GM18498 (cell line): ENCODE data around the gene CAMTA1.

Source experiments
- ATAC-seq: cut with Tn5 transposase; IDR thresholded peaks from one replicate; pipeline ENCODE4 v1.9.1; 2021; ENCODE audit warnings: mild to moderate bottlenecking, moderate library complexity; ENCODE audit not compliant: unreplicated experiment

The CAMTA1 gene

DNA sequence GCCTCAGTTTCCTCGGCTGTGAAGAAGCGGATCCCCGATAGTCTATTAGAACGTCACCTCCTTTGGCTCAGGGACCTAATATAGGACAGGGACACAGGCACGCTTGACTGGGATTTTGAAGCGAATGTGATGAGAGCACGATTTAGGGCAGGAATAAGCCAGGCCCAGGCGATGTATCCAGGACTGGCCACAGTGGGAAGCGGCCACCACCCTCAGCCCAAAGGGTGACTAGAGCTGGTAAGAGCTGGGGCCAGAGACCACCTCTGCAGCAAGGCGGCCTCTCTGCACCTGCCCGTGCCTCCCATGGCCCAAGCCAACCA is 885.9 kb downstream of the CAMTA1 start:
- no peak for ATAC-seq

DNA sequence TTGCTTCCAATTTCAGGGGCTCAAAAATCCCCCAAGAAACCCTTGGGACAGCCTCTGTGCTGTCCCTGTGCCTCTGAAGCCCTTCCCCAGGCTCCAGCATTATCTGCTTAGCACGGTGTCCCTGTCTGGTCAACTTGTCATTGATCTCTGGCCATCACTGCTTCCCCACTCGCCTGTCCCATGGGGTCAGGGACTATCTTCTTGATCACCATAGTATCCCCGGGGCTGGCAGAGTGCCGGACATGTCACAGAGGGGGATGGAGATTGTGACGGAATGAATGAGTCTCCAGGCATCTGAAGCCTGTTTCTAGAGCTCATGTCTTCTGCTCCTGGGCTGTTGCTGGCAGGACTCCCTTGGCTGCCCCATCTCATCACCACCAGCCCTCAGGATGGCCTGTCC is 886.4 kb downstream of the CAMTA1 start:
- no peak for ATAC-seq

- no peak for ATAC-seq
Observed at GRCh38 chr1:7672864-7673263, 887.6 kb downstream of the CAMTA1 start.

GRCh38 chr1:7674972-7675371 is 889.7 kb downstream of the CAMTA1 start:
- ATAC-seq = no peak

- no peak for ATAC-seq
Observed at GRCh38 chr1:7675431-7676273, 890.4 kb downstream of the CAMTA1 start.

DNA sequence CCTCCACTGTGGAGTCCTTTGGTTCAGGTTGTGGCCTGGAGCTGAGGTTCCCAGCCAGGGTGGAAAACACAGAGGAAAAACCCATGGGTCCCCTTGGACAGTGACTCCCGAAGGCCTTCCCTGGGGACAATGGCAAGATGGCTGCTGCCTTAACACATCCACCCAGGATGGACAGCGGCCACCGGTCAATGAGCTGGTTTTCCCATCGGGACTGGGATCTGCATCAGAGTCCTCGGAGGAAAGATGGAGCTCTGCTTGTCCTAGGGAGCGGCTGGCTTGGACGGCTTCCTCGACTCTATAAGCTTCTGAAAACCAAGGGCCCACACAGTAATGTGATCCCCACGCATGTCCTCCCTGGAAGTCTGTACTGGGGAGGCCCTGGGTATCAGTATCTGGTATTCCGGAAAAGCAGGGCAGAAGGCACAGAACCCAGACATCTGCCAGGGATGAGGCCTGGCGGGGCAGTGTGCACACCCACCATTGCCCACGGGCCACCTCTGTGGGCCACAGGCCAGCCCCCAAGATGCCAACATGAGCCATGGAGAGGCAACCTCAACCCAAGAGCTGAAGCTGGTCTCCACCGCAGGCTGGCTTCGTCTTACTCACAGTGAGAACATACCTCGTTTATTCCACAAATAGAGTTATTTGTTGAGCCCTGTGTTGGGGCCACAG is 891.2 kb downstream of the CAMTA1 start:
- no peak for ATAC-seq

- ATAC-seq = no peak
Observed at GRCh38 chr1:7677111-7677510, 891.9 kb downstream of the CAMTA1 start.

- no peak for ATAC-seq
Observed at GRCh38 chr1:7677815-7678214, 892.6 kb downstream of the CAMTA1 start.

- no peak for ATAC-seq
Observed at GRCh38 chr1:7678491-7679158, 893.4 kb downstream of the CAMTA1 start.

DNA sequence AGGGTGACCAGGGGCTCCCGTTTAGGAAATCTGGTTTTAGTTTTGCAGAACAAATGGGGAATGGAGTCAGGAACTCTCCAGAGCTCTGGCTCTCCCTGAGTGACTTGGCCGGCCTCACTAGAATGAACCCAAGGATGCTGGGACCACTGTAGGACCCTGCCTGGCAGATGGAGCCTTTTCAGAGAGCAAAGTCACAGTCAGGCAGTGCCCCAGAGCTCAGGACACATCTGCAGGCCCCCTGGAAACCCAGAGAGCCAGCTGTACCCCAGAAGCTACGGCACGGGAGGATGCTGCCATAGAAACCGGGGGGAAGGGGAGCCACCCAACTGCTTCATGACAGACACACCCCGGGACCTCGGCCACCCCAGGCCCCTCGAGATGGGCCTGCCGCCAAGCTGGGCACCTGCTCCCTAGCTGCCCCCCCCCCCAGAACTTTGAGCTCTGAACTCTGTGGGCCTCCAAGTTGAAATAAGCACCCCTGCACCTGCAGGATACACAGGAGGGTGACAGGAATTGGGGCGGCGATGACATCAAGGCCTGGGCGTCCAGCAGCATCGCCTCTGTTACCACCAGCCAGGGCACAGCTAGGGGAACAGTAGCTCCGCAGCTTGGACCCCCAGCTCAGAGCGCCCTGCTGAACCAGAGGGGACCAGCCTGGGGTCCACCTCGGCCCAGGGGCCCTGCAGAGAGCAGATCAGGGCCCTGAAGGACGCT is 894.1 kb downstream of the CAMTA1 start:
- ATAC-seq = no peak

DNA sequence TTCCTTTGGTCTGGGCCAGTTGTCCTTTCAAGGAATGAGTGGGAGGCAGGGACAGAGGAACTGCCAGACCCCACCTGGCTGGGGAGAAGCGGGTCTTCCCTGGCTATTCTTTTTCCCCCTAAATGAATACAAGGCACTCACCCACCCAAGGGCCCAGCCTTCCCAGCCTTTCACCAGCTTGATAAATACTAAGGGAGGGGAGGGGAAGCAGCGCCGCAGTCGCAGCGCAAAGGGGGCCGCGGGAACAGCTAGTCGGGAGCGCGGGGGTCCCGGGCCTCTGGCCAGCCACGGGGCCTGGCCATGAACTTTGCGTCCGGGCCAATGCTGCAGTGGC is 894.6 kb downstream of the CAMTA1 start:
- ATAC-seq = no peak

DNA sequence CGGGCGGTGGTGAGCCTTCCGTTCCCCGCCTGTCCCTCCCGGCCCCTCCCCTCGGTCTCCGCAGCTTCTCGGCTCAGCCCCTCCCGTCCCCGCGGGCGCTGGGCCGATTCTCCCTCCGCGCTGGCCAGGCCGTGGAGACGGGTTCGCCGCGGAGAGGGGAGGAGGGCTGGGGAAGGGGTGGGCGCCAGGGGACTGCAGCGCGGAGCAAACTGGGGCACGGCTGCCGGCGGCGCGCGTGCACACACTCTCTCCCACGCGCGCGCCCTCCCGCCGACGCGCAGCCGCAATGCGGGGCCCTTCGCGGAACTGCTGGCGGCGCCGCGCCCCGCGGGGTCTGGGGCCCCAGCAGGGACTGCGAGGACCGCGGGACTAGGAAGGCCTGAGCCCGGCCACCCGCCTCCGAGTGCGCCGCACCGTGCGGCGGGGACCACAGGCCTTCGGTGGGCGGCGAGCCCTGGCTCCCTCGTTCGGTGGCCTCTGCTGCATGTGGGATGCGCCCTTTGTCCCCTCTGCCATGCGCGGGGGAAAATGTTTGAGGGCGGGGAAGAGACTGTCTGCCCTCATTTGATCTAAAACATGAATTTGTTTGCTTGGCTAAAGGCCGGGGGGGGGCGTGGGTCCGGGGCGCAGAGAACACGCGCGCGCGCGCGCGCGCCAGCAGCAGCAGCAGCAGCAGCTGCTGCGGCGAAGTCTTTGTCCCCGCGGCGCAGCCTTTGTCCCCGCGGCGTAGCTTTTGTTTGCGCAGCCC is 895.1 kb downstream of the CAMTA1 start:
- no peak for ATAC-seq

- no peak for ATAC-seq
Observed at GRCh38 chr1:7680955-7681268, 895.7 kb downstream of the CAMTA1 start.

DNA sequence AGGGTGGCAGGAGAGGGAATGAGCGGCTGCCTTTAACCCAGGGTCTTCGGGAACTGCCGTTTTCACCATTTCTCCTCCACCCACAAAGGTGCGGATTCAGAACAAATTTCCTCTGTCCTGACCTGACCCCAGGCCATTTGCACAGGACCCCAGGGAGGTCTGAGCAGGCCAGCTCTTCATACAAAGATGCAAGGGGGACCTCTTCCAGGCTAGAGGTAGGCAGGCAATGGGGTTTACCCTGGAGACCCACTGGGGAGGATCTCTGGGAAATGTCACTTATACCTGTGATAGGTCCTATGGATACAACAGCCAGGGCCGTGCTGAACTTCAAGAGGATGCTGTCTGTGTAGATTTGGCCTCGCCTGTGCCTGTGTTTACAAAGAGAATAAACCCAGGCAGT is 896.1 kb downstream of the CAMTA1 start:
- no peak for ATAC-seq

DNA sequence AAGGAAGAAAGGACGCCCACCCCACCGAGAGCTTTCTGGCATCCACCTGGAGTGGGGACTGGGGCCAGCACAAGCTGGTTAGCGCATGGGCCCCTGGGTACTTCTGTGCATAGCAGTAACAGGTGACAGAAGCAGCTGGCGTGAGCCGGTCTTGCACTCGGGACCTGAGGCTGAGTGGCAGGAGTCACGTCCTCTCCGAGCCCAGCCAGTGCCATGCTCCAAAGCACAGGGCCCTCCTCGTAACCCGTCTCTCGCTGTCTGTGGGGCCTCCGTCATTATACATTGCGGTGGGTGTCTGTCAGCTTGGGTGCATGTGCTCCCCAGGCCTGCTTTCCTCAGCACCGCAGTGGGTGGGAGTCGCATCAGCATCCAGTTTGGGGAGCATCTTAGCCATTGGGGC is 898.3 kb downstream of the CAMTA1 start:
- no peak for ATAC-seq

GRCh38 chr1:7684132-7684531 is 898.9 kb downstream of the CAMTA1 start:
- no peak for ATAC-seq

DNA sequence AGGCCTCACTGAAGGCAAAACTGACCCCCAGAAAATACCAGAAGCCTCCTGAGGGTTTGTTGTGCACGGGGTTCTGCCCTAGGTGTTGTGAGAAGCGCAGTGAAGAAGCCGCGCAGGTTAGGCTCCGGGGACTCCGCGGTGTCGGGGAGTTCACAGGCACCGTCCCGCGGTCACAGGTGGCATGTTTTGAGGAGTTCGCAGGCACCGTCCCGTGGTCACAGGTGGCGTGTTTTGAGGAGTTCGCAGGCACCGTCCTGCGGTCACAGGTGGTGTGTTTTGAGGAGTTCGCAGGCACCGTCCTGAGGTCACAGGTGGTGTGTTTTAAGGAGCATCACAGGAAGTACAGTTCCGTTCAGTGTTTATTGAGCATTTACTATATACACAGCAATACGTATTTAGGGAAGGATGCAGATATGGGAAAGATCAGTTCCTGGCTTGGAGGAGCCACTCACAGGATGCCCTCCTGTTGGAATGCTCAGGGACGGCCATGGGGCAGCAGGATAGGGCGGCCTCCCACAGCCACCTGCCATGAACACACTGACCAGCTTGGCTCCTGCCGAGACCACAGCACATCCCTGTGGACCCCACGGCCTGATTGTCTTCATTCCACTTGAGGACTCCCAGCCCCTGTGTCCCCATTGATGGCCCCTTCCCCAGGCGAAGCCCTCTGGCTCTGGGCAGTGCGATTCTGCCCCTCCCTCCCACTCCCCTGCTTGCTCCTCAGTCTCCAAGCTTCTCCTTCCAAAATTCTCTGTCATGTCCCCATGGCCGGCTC is 899.8 kb downstream of the CAMTA1 start:
- ATAC-seq = no peak

DNA sequence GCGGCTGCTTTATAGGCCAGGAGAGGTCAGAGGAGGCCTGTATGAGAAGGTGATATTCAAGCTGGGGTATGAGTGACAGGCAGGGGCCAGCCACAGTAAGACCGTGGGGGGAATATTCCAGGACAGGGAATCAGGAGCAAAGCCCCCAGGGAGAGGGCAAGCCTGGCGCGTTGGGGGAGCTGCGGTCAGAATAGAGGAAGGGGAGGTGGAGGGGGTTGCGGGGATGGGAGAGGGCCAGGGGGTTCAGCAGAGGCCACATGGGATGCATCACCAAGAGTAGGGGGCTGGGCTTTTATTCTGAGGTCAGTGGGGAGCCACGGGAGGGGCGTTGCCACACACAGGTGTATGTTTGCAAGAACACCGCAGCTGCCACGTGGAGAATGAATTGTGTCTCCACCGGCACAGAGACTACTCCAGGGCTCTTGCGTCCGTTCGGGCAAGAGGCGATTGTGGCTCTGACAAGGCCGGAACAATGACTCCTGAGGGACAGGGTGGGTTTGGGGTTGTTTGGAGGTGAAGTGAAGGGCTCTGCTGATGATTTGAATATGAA is 901.1 kb downstream of the CAMTA1 start:
- no peak for ATAC-seq

DNA sequence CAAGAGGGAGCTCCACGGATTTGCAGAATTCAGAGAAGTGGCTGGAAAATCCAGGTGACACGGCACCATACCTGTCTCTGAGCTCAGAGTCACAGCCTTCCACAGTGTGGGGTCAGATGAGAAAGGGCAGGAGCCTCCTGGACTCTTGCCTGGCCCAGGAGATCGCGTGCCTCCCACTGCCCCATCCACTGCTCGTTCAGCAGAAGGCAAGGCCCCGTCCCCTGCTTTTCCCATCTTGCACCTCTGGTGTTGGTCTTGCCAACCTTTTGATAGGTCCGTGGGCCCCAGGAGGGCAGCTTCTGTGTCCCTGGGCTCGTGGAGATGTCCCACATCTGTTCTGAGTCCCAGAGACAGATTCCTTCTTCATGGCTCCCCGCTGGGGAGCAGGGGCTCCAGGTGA is 902.2 kb downstream of the CAMTA1 start:
- ATAC-seq = no peak

GRCh38 chr1:7688659-7689058 is 903.4 kb downstream of the CAMTA1 start:
- no peak for ATAC-seq
